Right atrium auricular region (tissue), 2 donors: ENCODE data around the gene TENM4. TPM values are rescaled to one million over a fixed set of nuclear protein-coding genes. Genes with fewer than 3 reads are reported as not detected.

Experiments
- DNase-seq: peaks from one replicate; pipeline ENCODE4 v3.0.0-alpha.2; 2019; ENCODE audit warnings: low spot score
- H3K27ac ChIP-seq, 2 donors: fragments of 200-600 bp; sonication (generic); 1 replicate in 1 of 2; 2 replicates in 1 of 2; pipeline ENCODE4 v1.5.1; 2016 to 2019
- H3K27me3 ChIP-seq, 2 donors: fragments of 200-600 bp; sonication (generic); one replicate each; pipeline versions ENCODE4 v1.5.1 to v1.6.0; 2017 to 2019
- H3K36me3 ChIP-seq: fragments of 200-600 bp; sonication (generic); one replicate; pipeline ENCODE4 v1.5.1; 2016
- H3K4me1 ChIP-seq, 2 donors: fragments of 200-600 bp; sonication (generic); one replicate each; pipeline versions ENCODE4 v1.5.1 to v1.6.0; 2017 to 2019
- H3K4me3 ChIP-seq, 2 donors: fragments of 200-600 bp; sonication (generic); 1 replicate in 1 of 2; 2 replicates in 1 of 2; pipeline ENCODE4 v1.5.1; 2017 to 2019; ENCODE audit warnings: mild to moderate bottlenecking in 1 of 2, moderate library complexity in 1 of 2
- H3K9me3 ChIP-seq, 2 donors: fragments of 200-600 bp; sonication (generic); one replicate each; pipeline ENCODE4 v1.5.1; 2019
- CTCF ChIP-seq, 2 donors: fragments of 200-600 bp; sonication (generic); IDR thresholded peaks; one replicate each; pipeline ENCODE4 v1.5.1; 2019; ENCODE audit warnings: antibody characterized with exemption in 2 of 2
- total RNA-seq, 2 donors: library from RNA; depleted of rRNA; stranded (reverse); fragments of >200 nt; gene quantifications; one replicate each; pipeline ENCODE4 v1.1.0, GENCODE V29; 2016

TENM4 gene
- total RNA-seq, 2 donors from 2014 or later = 0.30 to 0.98 TPM

GRCh38 chr11:78825591-78826020 lies 615.2 kb downstream of the TENM4 start:
- no peaks in the 10 kb centered on the region for H3K9me3 ChIP-seq
- TF ChIP-seq CTCF (IDR thresholded peaks at IDR 0.05) = no peak
- H3K36me3 ChIP-seq = no peaks in the 10 kb centered on the region
- H3K4me3 ChIP-seq = no peak overlapping the region
- H3K4me1 ChIP-seq = no peaks in the 10 kb centered on the region
- H3K27me3 ChIP-seq = no peaks in the 10 kb centered on the region
- DNase-seq = no peak
- H3K27ac ChIP-seq = no peak overlapping the region

GRCh38 chr11:78823588-78823987 lies 617.2 kb downstream of the TENM4 start:
- no peak for DNase-seq
- H3K4me1 ChIP-seq = no peaks in the 10 kb centered on the region
- H3K27me3 ChIP-seq = no peaks in the 10 kb centered on the region
- H3K4me3 ChIP-seq = no peak overlapping the region
- H3K9me3 ChIP-seq = no peaks in the 10 kb centered on the region
- H3K36me3 ChIP-seq = no peaks in the 10 kb centered on the region
- TF ChIP-seq CTCF (IDR thresholded peaks at IDR 0.05) = no peak
- no peak overlapping the region for H3K27ac ChIP-seq

GRCh38 chr11:78822931-78823423 lies 617.9 kb downstream of the TENM4 start:
- no peaks in the 10 kb centered on the region for H3K27me3 ChIP-seq
- no peak for TF ChIP-seq CTCF (IDR thresholded peaks at IDR 0.05)
- H3K27ac ChIP-seq = no peak overlapping the region
- no peaks in the 10 kb centered on the region for H3K4me1 ChIP-seq
- no peaks in the 10 kb centered on the region for H3K36me3 ChIP-seq
- no peaks in the 10 kb centered on the region for H3K9me3 ChIP-seq
- DNase-seq = peak; percentile 57
- H3K4me3 ChIP-seq = no peak overlapping the region

DNA sequence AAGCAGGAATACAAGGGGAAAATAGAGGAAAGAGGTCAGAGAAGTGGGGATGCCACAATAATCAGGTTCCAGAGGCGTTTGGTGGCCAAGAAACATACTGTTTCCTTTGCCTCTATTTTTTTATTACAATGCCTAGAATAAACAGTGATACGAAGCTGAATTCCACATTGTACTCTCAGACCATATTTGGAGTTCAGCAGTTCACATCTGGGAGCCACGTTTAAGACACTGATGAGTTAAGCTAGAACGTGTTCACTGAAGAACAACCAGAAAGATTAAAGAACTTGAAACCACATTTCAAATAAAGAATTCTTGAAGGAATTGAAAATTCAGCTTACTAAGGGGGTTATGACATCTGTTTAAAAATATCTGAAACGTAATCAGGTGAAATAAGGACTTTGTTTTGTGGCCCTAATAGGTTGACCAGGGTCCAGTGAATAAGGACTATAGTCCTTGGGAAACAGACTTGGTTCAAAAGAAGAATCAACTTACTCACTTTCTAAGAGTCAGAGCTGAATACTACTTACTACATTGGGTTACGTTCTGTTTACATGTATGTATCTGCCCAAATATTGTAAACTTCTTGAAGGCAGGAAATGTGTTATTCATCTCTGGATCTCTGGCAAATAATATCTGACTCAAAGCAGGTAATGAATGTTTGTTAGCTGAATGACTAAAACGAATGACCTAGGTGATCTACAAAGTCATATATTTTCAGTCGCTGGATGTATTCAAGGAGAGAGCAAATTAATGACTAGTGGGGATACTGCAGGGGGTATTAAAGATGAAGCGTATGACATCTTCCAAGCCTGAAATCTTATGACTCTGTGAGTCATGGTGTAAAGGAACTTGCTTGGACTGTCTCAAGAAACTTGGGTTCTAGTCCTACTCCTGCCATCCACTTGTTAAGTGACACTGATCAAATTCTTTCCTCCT lies 619.2 kb downstream of the TENM4 start:
- DNase-seq = no peak
- TF ChIP-seq CTCF (IDR thresholded peaks at IDR 0.05) = no peak
- Histone ChIP-seq H3K27ac (no peak overlapping the region), H3K4me1 (no peaks in the 10 kb centered on the region), H3K27me3 (no peaks in the 10 kb centered on the region), H3K4me3 (no peak overlapping the region), H3K36me3 (no peaks in the 10 kb centered on the region), H3K9me3 (no peaks in the 10 kb centered on the region)

DNA sequence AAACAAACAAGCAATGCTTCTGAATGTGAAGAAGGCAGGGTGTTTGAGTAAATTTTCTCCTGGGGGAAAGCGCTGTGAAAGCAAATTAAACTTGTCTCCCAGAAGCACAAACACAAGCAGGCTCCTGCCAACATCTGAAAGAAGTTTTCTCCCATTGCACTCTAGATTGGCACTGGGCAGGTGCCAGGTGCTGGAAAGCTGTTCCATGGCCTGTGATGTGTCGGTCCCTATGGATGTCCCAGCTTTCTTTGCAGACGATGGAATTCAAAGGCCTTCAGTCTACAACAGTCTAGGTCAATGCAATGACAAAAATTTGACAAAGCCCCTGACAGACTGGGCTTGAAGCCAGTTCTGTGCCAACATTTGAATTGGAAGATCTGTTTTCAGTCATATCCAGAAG lies 620.1 kb downstream of the TENM4 start:
- H3K9me3 ChIP-seq = no peaks in the 10 kb centered on the region
- no peaks in the 10 kb centered on the region for H3K4me1 ChIP-seq
- no peak for DNase-seq
- H3K4me3 ChIP-seq = no peak overlapping the region
- no peaks in the 10 kb centered on the region for H3K36me3 ChIP-seq
- H3K27ac ChIP-seq = no peak overlapping the region
- no peak for TF ChIP-seq CTCF (IDR thresholded peaks at IDR 0.05)
- H3K27me3 ChIP-seq = no peaks in the 10 kb centered on the region
